NCI-H128 (cell line): ENCODE measurements around the gene DCHS1.

Source experiments
- DNase-seq: peaks from one replicate; lab custom pipeline; 2025; ENCODE audit not compliant: unreplicated experiment; lab: John Stamatoyannopoulos, UW

Gene DCHS1

DNA sequence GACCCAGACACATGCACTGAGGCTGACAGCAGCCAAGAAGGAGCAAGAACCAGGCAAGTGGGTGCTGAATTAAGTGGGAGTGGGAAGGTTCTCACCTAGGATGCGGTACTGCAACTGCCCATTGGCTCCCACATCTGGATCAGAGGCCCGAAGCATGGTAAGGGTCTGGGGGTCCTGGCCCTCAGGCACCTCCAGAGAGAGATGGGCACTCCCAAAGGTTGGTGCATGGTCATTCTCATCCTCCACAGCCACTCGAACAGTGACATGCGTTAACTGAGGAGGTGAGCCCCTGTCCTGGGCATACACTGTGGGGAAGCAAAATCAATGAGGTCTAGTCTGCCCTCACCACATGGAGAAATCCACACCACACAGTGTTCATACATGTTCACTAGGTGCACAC is 27.1 kb downstream of the DCHS1 start:
- no peak for DNase-seq

DNA sequence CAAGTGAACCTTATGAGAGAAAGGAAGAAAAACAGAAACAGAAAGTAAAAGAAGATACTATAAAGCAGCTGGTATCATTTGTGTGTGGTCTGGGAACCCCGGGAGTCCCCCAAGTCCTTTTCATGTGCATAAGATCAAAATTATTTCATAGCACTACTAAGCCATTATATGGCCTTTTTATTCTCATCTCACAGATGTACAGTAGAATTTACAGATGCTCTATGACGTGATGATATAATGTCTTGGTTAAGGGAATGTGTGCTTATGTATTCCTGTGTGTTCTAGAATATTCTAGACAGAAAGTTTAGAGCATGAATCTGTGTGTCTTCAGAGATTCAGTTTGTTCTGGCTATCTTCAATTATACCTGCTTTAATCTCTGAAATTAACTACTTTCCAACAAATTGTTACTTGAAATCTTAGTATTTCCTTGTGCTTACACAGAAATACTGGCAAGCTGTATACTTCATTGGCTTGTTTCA is 27.8 kb downstream of the DCHS1 start:
- no peak for DNase-seq

DNA sequence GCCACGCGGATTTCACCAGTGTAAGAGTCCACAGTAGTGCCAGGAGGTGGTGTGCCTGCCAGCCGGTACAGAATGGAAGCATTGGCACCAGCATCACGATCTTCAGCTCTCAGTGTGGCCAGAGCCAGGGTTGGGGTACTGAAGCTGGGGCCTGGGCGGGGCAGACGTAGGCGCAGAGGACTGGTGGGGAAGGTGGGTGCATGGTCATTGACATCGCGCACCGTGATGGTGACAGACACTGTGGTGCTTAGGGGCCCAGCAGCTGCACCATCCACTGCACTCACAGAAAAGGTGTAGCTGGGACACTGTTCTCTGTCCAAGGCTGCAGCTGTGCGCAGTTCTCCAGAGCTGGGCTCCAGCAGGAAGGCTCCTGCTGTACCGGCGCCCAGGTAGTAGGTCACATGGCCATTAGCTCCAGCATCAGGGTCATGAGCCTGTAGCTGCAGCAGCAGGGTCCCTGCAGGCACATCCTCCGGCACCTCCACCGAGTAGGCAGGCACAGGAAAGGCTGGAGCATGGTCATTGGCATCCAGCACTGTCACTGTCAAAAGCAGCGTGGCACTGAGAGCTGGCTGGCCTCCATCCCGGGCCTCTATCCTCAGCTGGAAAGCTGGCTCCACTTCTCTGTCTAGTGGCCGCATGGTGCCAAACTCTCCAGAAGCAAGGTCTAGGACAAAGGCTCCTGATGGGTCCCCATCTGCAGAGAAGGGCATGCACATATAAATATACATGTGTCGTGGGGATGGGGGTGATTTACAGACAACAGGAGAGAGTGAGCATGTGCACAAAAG is 28.4 kb downstream of the DCHS1 start:
- no peak for DNase-seq

DNA sequence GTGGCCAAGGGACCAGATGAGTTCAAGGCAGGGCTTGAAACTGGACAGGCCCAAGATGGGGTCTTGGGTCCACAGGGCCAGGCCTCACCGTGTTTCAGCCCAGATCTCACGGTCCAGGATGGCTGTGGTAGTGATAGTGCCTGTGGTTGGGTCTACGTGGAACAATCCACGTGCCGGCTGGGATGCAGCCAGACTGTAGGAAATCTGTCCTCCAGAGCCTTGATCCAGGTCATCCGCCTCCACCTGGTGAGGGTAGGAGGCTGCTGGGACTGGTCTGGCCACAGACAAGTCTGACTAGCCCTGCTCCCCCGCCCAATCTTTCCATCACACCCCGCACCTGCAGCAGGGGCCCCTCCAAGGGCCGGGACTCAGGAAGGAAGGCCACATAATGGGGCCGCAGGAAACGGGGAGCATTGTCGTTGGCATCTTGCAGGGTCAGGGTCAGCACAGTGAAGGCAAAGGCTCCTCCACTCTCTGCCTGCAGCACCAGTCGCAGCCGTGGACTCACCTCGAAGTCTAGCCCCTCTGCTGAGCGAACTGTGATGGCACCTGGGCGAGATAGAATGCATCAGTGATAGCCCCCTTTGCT is 29.7 kb downstream of the DCHS1 start:
- DNase-seq: no peak

DNA sequence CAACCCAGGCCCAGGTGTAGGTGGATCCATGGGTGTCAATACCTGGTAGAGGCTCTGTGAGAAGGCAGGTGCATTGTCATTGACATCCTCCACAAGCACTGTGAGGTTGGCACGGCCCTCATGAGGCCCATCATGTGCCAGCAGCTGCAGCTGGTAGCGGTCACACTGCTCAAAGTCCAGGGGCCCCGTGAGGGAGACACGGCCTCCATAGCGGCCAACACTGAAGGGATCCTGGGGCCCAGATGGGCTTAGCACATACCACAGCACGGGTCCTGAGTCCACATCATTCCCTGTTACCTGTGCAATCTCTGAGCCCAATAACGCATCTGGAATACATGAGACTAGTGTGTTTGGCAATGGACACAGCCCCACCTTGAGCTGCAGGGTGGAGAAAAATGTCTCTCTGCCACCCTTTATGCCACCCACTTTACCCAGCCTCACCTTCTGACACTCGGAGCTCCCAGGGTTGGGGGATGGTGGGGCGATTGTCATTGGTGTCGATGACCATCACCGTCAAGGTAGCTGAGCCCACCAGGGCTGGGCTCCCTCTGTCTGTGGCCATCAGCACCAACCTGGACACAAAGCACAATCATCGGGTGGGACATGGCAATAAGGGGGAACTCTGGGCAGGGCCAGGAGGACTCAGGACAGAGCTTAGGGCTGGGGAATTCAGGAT is 30.3 kb downstream of the DCHS1 start:
- no peak for DNase-seq

DNA sequence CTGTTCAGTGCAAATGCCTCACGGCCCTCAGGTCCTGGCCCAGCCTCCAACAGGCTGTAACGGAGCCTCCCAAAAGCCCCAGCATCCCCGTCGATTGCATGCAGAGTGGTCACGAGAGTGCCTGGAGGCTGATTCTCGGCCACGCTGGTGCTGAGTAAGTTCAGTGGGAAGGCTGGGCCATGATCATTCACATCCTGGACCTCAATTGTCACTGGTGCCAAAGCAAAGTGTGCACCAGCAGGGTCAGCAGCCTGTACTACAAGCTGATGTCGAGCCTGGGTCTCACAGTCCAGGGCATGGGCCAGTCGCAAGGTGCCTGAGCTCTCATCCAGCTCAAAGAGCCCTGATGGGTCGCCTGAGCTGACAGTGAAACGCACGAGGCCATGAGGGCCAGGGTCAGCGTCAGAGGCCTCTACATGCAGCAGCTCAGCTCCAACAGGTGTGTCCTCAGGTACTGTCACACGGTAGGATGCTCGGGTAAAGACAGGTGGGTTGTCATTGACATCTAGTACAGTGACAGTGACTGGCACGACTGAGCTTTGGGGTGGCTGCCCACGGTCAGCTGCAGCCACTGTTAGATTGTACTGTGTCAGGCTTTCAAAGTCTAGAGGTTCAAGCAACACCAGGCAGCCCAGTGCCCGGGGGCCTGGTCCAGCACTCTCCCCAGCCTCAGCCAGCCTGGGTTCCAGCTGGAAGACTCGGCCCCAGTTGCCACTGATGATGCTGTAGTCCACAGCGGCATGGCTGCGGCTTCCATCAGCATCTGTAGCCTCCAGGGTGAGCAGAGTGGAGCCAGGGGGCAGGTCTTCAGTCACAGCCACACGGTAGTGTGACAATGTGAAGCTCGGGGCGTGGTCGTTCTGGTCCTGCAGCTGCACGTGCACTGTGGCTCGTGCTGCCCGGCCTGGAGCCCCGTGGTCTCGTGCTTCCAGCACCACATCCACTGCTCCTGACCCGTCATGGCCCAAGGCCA is 31.9 kb downstream of the DCHS1 start:
- no peak for DNase-seq

DNA sequence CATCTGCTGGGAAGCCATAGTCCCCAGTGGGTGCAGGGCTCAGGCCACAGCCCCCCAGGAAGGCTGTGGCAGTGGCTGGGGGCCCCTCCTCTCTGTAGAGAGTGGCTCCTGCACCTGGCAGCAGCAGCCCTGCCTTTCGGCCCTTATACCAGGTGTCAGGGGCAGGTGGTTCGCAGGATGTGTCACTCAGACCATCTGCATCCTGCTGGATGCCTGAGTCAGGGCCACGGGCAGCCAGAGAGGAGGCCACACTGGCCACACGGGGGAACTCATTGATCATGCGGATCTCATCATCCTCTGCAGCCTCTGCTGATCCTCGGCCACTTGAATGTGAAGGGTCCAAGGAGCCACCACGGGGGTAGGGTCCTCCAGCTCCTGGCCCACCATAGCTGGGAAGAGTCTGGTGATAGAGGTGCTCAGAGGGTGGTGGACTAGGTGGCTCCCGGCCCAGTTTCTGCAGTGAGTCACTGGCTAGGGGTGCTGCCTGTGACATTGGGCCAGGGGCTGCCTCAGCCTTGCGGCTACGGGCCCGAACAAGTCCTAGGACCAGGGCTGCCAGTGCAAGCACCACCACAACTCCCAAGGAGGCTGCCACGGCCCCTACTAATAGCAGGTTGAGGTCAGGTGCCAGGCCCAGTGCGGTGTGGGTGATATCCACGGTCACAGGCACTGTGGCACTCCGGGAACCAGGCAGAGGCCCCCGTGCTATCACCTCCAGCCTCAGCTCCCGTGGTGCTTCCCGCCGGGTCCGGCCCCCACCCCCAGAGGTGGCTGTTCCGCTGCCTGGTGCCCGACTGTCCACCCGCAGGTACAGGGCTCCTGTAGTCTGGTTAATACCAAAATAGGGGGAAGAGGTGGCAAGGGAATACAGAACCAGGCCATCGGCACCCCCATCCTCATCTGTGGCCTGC is 33.1 kb downstream of the DCHS1 start:
- DNase-seq: no peak

DNA sequence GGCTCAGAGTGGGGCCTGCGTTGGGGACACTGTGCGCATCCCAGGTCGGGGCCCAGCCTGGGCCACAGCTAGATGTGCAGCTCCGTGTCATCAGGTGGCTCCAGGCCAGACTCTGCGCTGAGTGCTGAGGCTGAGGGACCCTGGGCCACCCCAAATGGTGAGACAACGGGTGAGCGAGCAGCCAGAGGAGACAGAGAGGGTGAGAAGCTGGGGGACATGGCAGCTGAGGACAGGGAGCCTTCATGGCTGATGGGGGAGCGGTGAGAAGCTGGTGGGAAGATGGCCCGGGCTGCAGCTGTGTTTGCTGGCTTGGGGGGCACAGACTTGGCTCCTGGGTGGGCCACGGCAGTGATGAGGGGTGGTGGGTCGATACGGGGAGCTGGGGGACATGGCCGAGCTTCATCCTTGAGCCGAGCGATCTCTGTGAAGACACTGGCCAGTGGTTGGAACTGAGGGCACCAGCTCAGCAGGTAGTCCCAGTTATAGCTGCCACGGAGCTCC is 33.8 kb downstream of the DCHS1 start:
- no peak for DNase-seq

DNA sequence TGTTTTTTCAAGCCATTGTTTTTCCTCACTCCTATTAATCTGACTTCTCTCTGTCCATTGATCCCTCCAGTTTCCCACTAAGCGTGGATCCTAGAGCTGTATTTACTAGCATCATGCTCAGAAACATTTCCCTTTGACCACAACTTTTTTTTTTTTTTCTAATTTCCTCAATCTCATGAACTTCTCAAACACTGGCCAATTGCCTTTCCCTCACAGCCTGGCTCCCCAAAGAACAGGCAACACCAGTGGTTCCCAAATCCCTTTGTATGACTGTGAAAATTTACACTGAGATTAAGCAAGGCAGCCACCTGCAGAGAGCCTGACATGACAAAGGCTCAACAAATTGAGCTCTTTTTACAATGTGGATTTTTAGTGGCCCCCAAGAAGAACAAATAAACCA is 35.0 kb downstream of the DCHS1 start:
- no peak for DNase-seq

DNA sequence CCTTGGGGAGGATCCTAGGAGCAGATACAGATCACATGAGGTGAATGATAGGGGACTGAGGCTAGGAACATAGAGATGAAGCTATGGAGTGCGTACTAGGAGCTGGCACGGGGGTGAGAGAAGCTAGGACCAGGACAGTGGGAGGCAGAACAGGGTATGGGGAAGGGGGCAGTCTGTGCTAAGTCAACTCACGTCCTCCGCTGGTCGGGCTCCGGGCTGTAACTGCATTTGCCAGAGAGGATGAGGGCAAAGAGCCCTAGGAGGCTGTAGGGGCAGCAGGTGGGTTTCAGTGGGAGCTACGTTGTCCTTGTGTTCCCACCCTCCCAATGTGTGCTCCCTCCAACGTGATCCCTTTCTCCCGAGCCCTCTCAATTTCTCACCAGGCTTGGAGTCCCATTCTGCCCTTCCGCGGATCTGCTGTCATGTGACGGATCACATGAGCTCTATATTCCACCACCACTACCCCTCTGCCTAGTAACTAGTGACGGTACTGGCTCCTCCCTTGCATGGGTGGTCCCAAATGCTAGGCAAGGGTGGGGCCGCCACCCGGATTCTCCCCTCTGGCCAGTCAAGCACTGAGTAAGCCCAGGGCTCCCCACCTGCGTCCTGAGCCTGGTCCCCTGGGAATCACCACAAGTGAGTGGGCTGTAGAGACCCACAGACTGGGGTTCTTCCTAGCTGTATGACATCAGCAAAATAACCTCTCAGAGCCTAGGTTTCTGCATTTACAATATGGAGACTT is 36.4 kb downstream of the DCHS1 start, which contains the start of gene TPP1:
TPP1 (minus strand) TSS at position 419 of the 742 bp plus-strand sequence; CDS start at position 397, 22 bp downstream.
- DNase-seq: peak; percentile 71

DNA sequence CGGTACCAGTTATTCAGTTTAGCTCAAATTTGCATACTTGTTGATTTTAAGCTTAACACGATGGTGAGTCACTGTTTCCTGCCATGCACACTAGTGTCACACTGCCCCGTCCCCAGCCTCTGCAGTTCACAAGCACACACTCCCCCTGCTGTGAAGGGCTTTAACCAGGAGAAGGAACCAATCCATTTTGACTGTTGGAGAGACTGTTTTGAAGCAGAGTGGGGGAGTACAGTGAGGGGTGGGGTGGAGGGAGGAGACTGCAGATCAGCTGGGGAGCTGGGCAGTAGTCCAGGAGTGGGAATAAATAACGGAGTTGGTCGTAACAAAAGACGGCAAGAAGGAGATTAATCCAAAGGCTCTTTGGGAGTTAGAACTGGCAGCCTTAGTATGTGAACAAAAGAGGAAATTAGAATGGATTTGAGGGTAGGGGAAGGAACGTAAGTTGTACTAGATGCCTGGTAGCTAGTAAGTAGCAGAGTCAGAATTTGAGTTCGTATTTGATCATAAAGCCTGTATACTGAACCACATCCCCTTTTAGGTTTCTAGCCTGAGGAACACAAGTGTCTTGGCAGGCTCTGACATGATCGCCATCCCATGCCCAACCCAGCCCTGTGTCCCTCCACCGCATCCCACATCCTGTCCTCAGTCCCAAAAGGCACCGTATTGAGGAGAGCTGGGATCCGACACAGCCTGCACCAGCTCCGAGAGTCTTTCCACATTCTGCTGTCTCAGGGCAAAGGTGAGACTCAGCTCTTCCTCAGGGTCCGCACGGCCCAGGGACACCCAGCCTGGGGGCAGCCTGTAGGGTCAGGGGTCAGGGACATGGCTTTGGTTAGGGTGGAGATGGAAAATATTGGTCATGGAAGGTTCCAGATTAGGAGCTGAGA is 37.2 kb downstream of the DCHS1 start:
- DNase-seq: no peak

DNA sequence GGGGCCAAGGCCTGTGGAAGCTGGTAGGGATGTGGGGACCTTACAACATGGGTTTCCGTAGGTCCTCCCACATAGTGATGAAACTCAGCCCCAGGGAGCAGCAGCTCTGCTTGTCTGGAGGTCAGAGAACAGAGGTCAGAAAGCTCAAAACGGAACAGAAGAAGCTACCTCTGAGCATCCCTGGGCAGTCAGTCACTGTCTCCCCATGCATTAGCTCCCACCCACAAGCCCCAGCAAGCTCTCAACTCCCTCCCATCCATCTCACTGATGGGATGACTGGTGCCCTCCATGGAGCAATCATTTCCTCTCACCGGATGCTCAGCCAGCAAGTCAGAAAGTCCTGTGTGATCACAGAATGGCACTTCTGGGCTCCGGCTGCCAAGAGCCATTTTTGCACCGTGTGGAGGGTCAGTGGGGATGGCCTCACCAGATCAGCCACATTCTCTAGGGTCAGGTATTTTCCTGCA is 38.3 kb downstream of the DCHS1 start:
- DNase-seq: no peak

DNA sequence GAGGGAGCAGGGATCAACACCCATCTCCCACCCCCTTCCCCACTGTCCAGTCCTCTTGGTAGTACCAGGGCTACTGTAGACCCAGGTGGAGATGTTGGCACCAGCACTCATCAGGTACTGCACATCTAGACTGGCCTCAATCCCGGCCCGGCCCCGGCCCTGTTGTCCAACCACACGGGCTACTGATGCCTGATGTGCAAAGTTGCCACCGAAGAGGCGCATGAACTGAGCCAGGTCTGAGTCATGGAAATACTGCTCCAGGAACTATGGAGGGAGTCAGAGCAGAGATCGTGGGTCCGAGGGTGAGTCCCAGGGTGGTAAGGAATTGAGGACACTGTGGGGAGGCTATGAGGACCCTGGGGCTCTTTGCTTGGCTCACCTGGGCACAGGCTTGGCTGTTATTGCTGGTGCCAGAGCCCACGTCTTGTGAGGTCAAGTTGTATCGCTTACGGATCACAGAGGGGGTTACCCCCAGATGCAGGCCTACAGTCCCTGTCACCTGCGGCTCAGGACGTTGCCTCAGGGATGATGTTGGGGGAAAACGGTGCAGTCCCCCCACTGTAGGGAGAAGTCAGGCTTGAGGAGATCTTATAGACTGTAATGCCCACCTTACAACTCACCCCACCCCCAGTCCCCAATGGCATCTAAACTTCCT is 38.9 kb downstream of the DCHS1 start:
- DNase-seq: no peak

DNA sequence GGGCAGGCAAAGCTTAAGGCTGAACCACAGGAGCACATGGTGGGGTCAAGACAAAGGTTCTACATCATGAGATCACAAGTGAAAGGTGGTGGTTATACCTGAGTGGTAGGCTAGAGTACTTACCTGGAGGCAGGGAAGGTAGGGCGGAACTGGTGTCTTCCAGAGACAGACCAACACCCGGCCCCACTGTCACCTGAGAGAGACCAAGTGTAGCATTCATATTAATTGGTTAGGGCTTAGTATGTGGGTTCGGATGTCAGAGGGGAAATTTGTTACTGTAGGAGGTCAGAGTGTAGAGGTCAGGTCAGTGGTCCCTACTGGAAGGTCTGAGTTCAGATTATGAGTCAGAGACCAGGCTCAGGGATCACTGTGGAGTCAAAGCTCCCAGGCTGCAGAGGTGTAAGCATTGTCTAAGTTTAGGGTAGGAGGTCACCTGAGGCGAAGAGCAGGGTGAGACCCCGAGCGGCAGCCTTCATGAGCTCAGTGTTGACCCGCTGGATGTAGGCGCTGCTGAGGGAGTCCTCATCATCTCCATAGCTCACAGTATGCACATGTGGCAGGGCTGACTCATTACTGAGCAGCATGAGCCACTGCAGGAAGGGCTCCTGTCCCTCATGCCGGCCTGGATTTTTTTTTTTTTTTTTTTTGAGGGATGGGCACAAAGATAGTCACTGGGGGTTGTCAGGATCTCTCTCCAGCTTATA is 39.6 kb downstream of the DCHS1 start:
- DNase-seq: no peak

DNA sequence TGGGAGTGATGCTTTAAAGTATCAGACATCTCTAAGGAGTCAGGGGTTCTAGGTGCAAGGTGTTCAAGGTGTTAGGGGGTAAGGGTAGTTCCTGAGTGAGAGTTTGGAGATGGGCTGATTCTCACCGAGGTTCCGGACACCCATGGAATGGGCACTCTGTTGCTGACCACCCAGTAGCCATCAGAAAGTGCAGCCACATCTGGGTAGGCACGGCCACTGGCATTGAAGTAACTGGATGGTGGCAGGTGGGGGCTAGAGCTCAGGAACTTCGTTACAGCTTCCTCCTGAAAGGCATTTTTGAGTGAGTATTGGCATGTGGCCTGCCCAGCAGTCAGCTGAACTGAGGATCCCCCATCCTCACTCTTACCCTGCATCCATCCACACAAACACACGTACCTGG is 40.6 kb downstream of the DCHS1 start:
- no peak for DNase-seq

DNA sequence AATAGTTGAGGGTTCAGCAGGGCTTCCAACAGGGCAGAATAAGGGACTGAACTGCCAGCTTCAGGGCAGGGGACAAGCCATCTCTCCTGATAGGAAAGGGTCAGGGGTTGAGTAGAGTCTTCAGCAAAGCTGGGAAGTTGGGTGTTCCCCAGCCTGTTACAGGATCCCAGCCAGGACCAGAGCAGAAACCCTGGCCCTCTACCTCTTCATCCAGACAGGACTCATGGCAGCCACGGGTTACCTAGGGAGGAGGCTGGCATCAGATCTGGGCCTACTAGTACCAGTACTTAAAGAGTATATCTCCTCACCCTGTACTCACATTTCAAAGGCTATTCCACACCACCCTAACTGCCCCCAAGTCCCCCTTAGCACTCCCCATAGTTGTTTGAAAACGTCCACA is 41.2 kb downstream of the DCHS1 start:
- DNase-seq: no peak

DNA sequence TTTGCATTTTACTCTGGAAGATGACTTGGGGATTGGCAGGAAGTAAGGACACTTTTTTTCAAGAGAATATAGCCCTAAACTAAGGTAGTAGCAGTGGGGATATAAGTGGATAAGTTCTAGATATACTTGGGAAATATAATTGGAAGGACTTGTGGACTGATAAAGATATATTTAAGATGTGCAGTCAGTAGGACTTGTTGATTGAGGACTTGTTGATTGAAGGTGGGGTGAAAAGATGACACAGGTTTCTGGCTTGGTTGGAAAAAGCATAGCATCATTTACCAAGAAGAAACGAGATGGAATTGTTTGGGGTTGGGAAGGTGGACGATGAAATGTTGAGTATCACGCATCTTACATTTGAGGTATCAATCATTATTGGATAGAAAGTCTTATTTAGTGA is 42.1 kb downstream of the DCHS1 start:
- no peak for DNase-seq
